A673 (cell line): ENCODE measurements around the gene LYPD5.

Experiments used
- EZH2 ChIP-seq: fragments of 200-600 bp; sonication (generic); IDR thresholded peaks from 2 replicates; pipeline ENCODE4 v1.6.1; 2017; ENCODE audit warnings: borderline replicate concordance, low read depth, mild to moderate bottlenecking, mixed read lengths, antibody characterized with exemption, low read length; ENCODE audit not compliant: poor library complexity, severe bottlenecking
- TF ChIP-seq, protein P1 (sequence below): fragments of 300-800, 200-600 bp; sonication (generic); conservative IDR thresholded peaks from 2 replicates; pipeline ENCODE4 v1.5.1; 2017; ENCODE audit warnings: low read depth, mild to moderate bottlenecking, antibody characterized with exemption, low read length, moderate library complexity, mixed read lengths

- TF ChIP-seq, protein P1, sequence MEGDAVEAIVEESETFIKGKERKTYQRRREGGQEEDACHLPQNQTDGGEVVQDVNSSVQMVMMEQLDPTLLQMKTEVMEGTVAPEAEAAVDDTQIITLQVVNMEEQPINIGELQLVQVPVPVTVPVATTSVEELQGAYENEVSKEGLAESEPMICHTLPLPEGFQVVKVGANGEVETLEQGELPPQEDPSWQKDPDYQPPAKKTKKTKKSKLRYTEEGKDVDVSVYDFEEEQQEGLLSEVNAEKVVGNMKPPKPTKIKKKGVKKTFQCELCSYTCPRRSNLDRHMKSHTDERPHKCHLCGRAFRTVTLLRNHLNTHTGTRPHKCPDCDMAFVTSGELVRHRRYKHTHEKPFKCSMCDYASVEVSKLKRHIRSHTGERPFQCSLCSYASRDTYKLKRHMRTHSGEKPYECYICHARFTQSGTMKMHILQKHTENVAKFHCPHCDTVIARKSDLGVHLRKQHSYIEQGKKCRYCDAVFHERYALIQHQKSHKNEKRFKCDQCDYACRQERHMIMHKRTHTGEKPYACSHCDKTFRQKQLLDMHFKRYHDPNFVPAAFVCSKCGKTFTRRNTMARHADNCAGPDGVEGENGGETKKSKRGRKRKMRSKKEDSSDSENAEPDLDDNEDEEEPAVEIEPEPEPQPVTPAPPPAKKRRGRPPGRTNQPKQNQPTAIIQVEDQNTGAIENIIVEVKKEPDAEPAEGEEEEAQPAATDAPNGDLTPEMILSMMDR = no peak
- no peak for TF ChIP-seq EZH2
Observed at GRCh38 chr19:43782689-43783231, 19.5 kb downstream of the LYPD5 start.
